GM19467 (cell line): ENCODE data around the gene CRTC1.

Experiments used
- ATAC-seq: cut with Tn5 transposase; IDR thresholded peaks from one replicate; pipeline ENCODE4 v1.9.1; 2021; ENCODE audit warnings: mild to moderate bottlenecking, moderate library complexity; ENCODE audit not compliant: unreplicated experiment

CRTC1 gene

DNA sequence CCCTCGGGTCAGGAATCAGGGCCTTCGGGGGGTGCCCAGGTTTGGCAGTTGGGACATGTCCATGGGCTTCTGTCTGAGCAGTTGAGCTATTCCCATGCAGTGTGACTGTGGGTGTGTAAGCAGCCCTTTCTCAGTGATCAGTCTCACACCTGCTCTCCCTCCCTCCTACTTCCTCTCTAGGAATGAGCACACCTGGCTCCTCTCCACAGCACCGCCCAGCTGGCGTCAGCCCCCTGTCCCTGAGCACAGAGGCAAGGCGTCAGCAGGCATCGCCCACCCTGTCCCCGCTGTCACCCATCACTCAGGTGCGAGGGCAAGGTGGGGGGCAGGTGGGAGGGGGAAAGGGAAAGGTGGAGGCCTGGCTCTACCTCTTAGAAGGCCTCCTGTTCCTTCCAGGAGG lies 81.7 kb downstream of the CRTC1 start:
- no peak for ATAC-seq

DNA sequence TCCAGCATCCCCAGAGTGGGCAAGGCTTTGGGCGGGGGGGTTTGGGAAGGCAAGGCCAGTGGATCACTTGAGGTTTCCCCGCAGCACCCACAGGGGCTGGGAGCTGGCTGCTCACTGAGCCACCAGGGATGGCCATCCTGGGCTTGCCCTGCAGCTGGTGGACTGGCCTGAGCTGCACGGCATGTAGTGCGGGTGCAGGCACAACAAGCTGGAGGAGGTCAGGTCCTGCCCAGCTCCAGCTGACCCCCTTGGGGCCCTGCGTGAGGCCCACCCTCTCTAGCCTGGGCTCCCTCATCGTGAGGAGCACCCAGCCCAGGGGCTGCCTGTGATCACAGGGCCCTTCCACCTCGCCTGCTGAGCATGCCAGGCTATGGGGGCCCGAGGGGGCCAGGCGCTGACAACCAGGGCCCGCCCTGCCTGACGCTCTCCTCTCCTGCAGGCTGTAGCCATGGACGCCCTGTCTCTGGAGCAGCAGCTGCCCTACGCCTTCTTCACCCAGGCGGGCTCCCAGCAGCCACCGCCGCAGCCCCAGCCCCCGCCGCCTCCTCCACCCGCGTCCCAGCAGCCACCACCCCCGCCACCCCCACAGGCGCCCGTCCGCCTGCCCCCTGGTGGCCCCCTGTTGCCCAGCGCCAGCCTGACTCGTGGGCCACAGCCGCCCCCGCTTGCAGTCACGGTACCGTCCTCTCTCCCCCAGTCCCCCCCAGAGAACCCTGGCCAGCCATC lies 84.7 kb downstream of the CRTC1 start:
- ATAC-seq, result no peak

DNA sequence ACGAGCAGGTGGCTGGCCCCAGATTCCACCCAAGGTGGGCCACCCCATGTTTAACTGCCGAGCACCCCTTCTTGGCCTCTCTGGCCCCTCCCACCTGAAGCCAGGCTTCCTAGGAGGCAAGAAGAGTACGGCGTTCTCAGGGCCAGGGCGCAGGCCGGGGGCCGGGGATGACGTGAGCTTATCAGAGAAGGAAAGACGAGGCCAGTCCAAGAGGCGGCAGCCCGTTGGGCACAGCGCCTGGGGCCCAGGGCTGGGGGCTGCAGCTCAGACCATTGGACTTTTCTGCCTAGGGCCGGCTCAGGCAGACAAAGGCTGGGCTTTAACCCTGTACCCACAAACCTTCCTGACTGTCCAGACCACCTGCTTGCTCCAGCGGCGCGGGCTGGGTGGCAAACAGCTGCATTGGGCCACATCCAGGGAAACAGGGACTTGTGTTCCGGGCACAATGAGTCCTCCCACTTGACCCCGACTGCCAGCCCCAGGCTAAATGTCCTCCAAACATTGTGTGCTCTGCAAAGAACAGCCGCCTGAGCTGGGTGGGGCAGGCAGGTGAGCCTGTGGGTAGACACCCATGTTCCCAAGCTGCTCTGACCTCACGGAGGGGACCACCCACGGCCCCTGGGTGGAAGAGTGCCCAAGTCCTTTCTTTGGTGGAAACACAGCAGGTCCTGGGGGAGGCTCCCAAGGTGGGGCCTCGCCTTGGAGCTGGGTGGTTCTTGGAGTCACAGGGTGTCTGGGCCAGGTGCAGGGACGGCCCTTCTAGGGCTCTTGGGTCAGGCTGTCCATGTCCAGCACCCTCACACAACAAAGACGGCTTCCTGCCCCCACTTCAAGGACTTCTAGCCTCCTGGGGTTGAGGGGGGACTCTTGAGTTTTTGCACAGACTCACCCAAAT lies 85.8 kb downstream of the CRTC1 start:
- ATAC-seq, result no peak

DNA sequence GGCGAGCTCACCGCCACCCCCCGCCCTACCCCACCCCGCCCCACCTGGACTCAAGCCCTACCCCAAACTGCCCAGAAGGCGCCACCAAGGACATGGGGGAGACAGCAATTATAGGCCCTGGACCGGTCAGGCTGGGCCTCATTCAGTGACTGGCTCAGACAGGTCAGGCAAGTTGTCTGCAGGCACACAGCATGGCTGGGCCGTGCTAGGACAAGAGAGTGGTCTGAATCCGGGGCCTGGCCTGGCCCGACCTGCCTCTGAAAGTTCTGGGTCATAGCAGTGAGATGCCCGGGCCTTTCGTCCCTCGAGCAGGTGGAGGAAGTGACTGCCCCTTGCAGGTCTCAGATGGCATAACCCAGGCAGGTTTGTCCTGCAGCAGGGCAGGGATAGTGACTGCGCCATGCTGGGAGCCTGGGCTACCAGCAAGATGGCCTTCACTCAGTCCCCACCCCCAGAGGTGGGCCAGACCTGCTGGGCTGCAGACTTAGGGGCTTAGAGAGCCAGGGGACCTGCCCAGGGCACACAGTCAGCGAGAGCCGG lies 86.6 kb downstream of the CRTC1 start:
- ATAC-seq, result no peak

DNA sequence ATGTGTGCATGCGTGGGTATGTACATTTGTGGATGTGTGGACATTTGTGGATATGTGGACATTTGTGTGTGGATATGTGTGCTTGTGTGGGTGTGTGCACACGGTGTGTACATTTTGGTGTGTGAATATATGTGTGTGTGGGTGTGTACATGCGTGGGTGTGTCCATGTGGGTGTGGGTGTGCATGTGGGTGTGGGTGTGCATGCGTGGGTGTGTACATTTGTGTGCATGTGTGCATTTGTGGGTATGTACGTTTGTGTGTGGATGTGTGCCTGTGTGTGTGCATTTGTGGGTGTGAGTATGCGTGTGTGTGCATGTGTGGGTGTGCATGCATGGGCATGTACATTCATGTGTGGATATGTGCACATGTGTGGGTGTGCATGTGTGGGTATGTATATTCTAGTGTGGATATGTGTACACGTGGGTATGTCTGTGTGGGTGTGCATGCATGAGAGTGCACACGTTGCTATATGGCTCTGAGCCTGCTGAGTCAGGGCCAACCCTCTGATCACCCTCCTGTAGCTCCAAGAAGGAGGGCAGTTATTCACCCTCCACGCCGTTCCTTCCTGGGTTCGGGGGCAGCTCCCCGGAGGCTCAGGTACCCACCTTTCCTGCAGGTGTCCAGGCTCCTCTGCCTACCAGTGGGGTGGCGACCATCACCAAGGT lies 87.3 kb downstream of the CRTC1 start:
- no peak for ATAC-seq

DNA sequence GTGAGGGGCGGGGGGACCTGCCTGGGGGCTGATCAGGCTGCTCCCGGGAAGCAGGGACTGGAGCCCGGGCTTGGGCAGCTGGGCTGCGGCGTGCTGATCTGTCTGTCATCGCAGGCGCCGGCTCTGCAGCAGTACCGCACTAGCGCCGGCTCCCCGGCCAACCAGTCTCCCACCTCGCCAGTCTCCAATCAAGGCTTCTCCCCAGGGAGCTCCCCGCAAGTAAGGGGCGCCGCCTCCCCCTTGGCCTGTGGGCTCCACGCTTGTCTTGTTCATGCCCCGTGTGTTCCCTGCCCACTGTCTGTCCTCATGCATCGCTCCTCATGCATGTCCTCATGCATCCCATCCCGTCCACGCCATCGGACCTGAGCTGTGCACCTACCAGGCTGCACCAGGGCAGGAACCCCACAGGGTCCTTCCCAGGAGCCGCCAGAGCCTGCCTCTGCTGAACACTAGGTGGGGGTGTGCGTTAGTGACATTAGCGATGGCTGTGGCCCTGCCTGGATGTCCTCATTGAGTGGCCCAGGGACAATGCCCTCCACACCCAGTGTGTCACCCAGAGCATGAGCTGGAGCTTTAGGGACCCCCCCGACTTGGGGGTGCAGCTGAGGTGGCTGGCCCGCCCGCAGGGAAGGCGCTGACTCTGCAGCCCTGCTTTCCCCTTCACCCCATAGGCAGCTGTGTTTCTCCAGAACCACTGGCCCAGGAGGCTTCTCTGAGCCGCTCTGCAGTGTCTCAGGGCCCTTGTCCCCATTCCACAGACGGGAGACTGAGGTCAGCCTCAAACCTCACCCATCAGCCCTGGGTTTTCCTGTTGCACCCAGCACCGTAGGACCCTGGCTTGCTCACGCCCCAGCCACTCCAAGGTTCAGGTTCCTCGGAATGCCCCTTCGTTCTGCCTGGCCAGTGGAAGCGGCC lies 88.1 kb downstream of the CRTC1 start:
- no peak for ATAC-seq

DNA sequence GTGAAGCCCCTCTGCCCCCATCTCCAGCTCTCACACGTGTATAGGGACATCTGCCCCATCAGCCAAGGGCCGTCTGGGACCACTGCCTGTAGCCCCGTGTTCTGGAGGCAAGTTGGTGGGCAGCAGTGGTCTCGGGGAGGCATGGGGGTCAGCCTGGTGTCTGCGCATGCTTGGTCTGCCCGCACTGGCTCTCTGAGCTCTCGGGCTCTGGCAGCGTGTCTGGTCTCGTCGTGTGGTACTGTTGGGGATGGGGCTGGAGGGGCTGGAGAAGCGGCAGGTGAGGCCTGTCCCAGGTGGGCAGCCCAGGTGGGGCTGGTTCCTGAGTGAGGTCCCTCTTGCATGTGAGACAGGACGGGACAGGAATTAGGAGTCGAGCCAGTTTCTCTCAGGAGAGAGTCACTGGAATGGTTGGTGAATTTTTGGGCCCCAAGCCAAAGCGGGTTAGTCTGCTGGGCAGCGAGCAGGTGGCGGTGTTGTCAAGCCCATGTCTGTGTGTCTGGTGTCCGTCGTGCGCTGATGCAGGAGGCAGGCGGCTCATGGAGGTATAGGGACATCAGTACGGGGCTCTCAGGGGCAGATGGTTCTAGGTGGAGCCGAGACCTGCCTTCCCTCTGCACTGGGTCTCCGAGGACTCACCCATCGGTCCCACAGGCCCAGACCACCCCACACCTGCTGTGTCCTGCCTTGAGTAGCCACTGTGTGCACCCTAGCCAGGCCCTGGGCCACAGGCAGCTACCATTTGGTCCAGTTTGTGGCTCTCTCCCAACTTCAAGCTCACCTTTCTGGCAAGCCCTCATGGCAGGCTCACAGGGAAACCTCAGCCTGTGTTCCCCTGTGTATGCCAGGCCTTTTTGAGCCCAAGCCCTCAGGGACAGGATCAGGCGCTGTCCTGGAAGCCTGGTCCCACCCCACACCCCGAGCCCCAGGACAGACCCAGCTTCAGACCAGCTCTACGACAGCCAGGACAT lies 89.4 kb downstream of the CRTC1 start:
- no peak for ATAC-seq

DNA sequence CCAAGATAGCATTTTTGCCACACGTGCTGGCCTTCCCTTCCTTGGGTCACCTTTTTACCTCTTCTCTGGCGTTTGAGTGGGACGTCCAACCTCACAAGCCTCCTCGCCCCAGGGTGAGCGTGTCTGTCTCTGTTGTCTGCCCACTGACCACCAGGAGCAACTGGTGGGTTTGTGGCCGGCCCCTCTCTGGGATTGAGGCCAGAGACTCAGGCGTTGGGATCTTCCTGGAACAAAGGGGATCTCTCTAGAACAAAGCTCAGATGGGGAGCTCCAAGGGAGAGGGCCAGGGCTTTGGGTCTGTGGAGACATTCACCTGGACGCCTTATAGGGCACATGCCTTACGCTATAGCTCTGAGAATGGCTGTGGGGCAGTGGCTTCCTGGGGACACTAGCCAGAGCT lies 90.2 kb downstream of the CRTC1 start:
- ATAC-seq, result no peak

DNA sequence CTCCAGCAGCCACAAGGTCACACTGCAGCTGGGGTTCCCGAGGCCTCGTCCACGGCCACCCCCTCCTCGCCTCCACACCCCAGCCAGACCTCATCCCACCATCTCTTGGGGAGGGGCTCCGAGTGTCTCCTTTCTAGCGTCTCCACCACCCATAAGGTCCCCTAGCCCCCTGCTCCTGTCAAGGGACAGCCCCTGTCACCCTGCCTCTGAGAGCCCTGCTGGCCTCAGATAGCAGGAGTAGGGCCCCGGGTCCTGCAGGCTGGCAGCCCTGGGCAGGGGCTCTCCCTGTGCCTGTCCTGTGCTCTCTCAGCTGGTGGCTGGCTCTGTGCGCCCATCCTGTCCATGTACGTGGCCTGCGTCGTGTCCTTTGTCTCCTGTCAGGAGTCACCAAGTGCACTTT lies 90.6 kb downstream of the CRTC1 start:
- ATAC-seq, result no peak

DNA sequence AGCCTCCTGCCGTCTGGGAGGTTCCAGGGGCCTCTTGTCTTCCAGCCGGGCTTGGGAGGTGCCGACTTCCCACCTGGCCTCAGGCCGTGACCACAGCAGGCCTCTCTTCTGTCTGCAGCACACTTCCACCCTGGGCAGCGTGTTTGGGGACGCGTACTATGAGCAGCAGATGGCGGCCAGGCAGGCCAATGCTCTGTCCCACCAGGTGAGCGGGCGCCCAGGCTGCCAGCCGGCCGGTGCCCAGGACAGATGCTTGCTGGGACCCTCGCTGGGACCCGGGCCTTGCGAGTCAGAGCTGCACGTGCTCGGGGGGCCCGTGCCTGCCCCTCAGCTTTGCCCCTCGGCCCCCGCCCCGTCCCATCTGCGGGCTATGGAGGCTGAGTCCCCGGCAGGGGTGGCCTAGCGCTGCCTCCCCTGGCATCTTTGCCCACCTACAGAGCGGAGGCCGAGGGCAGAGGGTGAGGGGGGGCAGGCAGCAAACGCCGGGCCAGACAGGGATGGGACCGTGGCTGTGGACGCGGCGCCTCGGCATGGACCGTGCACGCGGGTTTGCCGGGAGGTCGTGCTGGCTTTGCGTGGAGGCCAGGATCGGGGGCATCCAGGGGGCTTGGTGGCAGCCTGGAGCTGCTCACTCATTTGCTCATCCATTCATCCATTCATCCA lies 91.4 kb downstream of the CRTC1 start:
- ATAC-seq, result no peak

DNA sequence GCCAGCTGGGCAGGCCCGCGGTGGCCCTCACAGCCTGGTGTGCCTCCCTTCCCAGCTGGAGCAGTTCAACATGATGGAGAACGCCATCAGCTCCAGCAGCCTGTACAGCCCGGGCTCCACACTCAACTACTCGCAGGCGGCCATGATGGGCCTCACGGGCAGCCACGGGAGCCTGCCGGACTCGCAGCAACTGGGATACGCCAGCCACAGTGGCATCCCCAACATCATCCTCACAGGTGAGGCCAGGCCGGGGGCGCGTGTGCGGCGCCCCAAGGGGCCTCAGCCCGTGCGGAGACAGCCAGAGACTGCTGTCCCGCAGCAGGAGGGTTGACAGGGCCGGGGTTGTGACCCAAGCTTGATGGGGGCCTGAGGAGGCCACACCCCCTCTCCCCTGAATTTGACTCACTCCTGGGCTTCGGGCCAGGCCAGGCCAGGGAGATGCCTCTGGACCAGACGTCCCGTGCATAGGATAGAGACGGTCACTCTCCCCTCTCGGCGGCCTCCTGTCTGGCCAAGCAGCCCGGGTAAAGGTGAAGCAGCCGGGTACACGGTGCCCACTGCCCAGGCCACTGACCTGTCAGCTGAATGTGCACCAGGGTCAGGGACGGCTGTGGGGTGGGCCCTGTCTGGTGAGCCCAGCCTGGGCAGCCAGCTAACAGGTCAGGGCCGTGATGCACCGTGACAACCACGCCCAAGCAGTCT lies 92.3 kb downstream of the CRTC1 start:
- ATAC-seq, result no peak

DNA sequence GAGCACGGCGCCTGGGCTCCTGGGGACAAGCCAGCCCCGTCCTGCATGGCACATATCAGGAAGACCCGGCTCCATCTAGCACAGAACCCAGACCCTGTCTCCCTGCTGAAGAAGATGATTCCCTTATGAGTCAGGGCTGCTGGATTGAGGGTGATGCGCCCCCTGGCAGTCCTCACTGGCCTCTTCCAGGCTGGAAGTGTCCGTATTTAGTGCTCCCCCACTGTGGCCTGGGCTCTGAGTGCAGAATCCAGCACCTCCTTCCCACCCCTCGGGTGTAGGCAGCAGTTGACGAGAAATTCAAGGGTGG lies 92.8 kb downstream of the CRTC1 start:
- no peak for ATAC-seq

DNA sequence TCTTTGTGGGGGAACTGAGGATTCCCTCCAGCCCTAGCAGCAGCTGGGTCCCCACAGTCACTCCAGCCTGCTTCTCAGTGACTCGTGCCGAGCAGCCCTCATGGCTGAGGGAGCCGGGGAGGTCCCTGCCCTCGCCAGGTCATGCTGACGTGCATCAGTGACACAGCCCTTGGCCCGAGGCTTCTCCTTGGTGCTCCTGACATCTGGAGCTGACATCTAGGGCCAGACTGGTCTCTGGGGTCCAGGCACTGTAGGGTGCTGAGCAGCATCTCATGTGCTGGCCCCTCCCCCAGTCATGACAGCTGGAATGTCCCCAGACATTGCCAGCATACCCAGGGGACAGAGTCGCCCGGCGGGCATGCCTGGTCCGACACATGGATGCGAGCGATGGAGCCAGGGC lies 93.3 kb downstream of the CRTC1 start:
- no peak for ATAC-seq

DNA sequence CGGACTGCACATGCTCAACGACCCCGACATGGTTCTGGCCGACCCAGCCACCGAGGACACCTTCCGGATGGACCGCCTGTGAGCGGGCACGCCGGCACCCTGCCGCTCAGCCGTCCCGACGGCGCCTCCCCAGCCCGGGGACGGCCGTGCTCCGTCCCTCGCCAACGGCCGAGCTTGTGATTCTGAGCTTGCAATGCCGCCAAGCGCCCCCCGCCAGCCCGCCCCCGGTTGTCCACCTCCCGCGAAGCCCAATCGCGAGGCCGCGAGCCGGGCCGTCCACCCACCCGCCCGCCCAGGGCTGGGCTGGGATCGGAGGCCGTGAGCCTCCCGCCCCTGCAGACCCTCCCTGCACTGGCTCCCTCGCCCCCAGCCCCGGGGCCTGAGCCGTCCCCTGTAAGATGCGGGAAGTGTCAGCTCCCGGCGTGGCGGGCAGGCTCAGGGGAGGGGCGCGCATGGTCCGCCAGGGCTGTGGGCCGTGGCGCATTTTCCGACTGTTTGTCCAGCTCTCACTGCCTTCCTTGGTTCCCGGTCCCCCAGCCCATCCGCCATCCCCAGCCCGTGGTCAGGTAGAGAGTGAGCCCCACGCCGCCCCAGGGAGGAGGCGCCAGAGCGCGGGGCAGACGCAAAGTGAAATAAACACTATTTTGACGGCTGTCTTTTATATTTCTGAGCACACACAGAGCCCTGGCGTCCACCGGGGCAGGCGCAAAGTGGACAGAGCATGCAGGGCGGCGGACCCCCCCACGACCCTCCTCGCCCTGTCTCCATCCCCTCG lies 94.0 kb downstream of the CRTC1 start:
- ATAC-seq, result no peak

DNA sequence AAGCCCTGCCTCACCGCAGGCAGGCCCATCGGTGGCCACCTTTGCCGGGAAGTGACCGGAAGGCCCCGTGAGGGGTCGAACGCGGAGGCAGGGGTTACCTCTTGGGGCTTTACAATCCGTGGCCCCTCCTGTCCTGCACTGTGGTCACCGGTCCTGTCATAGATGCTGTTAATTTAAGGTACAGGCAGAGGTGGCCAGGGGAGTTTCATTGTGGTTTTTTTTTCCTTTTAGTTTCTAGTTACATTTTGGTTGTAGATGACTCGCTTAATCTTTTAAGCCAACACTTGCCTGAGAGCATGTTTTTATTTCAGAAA lies 94.6 kb downstream of the CRTC1 start:
- no peak for ATAC-seq

DNA sequence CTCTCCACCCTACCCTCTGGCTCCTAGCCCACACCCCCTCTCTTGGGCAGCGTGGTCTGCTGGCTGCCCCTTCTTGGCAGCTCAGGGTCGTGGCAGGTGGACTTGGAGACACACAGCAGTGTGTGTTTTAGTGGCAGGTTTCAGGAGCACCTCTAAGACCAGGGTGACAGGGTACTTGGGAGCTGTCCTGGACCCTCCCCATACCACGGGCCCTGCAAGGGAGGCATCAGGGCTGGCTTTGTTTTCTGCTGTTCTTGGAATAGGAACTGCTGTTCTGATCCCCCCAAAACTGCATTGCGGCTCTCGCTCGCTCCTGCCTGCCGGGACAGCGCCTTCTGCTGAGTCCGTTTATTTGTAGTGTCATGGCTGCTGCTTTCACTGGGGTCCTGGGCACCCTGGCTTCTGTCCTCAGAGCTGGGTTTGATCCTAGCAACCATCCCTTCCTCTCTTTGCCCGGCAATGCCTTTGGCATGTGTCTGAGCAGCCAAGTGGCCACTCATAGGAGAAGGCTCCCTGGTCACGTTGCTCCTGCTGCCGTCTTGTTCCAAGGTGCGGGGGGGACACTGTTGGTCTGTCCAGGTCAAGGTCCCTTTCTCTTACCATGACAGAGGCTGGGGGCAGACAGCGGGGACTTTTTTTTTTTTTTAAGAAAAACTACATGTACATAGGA lies 95.5 kb downstream of the CRTC1 start:
- ATAC-seq, result no peak

DNA sequence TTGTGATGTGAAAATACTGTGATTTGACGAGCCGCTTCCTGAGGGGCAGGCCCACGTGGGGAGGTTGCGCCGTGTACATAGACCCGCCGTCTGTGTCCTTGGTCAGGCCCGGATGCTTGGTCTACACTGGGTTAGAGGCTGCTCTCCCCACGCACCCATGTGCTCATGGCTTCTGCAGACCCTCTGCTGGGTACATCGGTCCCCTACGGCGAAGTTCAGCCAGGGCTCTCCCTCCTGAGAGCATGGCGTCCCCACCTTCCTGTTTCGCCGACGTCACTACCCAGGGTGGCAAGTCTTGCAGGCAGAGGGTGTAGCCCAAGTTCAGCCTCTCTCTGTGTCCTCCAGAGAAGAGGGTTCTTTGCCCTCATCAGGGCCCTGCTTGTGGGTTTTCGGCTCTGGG lies 96.6 kb downstream of the CRTC1 start:
- ATAC-seq, result no peak
